HK-2 (cell line): ENCODE measurements around the gene MARK3.

ENCODE experiments used
- DNase-seq: peaks from one replicate; pipeline ENCODE4 v3.0.0-alpha.2; 2018; ENCODE audit not compliant: unreplicated experiment

Gene MARK3

GRCh38 chr14:103433916-103434563 is 48.8 kb downstream of the MARK3 start:
- no peak for DNase-seq

DNA sequence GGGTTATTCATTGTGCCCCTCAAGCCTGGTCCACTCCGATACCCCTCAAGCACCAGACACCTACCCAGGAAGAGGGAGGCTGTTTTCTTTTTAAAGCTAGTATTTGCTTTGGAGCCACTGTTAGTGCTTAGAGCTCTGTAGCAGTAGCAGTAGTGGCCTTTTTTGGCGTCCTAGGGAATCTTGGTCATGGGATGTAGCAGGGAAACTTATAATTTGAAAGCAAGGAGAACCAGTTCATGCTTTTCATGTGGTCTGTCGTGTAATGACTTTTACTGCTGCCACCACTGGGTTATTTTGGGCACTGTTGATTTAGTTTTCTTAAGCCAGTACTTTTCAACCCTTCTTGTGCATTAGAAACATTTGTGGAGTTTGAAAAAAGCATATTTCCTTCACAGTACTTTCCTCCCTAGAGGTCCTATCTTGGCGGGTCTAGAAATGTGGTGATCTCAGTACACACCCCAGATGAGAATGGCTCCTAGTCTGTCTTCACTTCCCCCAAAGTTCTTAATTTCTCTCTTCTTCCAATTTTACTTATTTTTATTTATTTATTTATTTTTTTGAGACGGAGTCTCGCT is 49.7 kb downstream of the MARK3 start:
- DNase-seq: no peak

GRCh38 chr14:103436533-103436932 is 51.3 kb downstream of the MARK3 start:
- DNase-seq: no peak

- no peak for DNase-seq
Observed at GRCh38 chr14:103442288-103442687, 57.1 kb downstream of the MARK3 start.

- no peak for DNase-seq
Observed at GRCh38 chr14:103443111-103443510, 57.9 kb downstream of the MARK3 start.

DNA sequence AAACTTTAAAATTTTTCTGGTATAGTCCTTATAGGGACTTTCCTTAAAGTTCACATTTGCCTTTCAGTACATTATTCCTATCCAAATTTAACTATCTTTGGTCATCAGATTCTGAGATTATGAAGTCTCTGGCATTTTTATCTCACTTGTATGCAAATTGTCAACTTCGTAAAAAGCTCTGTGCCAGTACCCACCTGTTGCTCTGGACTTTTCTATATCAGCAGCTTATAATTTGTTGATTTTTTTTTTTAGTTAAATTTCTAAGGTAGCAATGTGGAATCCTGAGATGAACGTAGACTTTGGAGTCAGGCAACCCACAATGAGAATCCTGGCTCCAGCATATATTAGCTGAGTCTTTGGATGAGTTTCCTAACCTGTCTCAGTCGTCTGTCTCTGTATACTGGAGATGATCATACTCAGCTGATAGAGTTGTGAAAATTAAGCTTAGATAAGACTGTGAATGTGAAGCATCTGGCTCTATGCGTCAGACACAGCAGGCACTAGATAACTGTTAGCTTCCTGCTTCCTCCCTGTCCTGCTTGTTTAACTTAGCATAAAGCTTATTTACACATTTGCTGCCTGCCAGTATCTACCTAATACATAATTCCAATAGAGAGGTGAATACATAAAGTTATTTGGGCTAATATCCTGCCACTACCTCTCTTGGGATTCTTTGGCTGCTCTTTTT is 59.8 kb downstream of the MARK3 start:
- DNase-seq: no peak

DNA sequence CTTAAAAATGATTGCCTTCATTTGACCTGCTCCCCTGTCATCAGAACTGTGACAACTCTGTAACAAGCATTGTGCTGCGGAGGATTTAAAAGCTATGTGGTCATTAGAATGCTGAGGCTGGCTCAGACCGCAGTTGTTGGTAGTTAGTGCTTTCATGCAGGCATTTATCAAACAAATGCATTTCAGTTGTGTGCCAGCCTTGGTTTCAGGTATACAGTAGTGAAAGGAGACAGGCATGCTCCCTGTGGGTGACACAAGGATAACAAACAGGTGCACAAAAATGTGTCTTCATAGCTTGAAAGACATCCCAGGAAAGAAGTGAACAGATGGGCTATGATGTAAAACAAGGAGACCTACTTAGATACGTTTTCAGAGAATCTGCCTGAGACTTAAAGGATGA is 60.6 kb downstream of the MARK3 start:
- DNase-seq: no peak

GRCh38 chr14:103448097-103448496 is 62.9 kb downstream of the MARK3 start:
- no peak for DNase-seq

GRCh38 chr14:103449634-103450161 is 64.5 kb downstream of the MARK3 start:
- no peak for DNase-seq

- DNase-seq: no peak
Observed at GRCh38 chr14:103450416-103450815, 65.2 kb downstream of the MARK3 start.

DNA sequence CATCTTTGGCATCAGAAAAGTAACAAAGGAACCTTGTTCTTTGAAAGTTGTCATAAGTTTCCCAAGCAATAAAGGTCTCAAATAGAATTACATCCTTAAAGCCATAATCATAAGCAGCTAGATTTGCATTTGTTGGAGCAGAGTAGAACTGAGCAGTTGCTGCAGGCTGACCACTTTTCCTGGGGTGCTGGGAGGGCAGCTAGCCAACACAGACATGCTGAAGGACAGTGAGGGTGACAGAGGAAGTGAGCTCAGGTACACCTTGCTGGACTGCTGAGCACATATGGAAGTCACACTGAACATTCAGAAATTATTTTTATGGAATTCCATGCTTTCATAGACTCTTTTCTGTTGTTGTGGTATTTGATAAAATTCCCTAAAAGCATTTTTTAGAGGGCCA is 66.2 kb downstream of the MARK3 start:
- DNase-seq: no peak

GRCh38 chr14:103453791-103454190 is 68.6 kb downstream of the MARK3 start:
- no peak for DNase-seq

DNA sequence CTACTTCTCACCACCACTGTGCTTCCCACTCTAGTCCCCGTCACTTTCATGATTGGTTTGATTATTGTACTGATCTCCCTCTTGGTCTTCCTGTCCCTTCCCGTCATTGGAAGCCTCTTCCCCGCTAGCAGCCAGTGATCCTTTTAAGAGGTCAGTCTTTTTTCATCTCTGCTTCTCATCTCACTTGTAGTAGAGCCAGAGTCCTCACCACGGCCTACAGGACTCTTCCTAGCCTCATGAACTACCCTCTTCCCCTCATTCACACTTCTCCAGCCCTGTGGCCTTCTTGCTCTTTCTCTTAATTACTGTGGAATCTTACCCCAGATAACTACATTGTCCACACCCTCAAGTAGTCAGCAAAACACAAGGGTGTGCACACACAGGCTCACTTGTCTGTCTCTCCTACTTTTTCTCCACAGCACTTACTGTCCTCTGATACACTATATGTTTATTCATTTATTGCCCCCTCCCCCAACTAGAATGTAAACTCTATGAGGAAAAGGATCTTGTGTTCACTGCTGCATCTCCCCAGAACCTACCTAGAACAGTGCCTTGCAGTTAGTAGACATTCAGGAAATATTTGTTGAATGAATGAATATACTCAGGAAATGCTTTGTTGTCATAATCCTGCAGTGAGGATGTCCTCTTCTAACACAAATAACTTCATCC is 71.1 kb downstream of the MARK3 start:
- no peak for DNase-seq

- DNase-seq: no peak
Observed at GRCh38 chr14:103460415-103460814, 75.2 kb downstream of the MARK3 start.

GRCh38 chr14:103463149-103463548 is 77.9 kb downstream of the MARK3 start:
- DNase-seq: no peak

DNA sequence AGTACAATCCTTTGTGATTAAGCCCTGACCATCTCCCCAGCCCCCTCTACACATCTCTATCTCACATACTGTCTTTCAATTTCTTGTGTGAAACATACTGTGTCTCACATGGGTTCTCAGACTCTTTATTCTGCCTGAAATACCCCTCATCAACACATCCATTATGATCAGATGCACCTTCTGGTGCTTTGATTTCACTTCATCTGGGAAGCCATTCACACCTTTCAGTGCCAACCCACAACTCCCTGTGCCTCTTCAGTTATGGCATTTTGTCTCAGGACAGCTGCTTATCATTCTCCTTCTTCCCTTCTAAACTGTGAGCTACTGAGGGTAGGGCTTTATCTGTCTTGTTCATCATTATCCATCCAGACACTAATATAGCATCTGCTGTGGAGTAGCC is 78.6 kb downstream of the MARK3 start:
- no peak for DNase-seq

- DNase-seq: no peak
Observed at GRCh38 chr14:103472939-103473338, 87.7 kb downstream of the MARK3 start.

- no peak for DNase-seq
Observed at GRCh38 chr14:103474893-103475292, 89.7 kb downstream of the MARK3 start.

- DNase-seq: no peak
Observed at GRCh38 chr14:103476065-103476464, 90.8 kb downstream of the MARK3 start.

- DNase-seq: no peak
Observed at GRCh38 chr14:103476631-103477030, 91.4 kb downstream of the MARK3 start.

GRCh38 chr14:103480595-103480994 is 95.4 kb downstream of the MARK3 start:
- no peak for DNase-seq

DNA sequence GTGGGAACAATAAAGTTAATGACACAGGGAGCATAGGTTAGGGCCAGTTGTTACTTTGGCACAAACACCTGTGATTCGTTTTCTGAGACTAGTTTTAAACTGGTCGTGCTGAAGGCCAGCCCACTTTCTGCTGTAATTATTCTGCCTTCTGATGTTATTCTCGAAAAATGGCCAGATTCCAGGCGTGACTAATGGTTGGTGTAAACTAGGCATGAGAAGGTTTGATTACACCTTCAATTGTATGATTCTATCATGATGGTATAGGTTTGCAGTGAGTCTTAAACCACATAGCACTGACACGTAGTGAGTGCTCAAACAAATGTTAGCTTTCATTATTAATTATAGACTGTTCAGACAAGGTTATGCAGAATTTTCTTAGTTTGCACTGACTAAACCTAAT is 98.4 kb downstream of the MARK3 start:
- no peak for DNase-seq

- DNase-seq: no peak
Observed at GRCh38 chr14:103485504-103485903, 100.3 kb downstream of the MARK3 start.
